Brain microvascular endothelial cell (primary cell): Measurements from ENCODE around the gene WDR35.
A peak's percentile ranks its signal among the peaks of the same experiment; 100 is the strongest.
"Not testable (repeated sequence)": the region's sequence is repeated elsewhere in the genome, so short reads cannot be mapped to it uniquely, and the experiment has no call there.

ENCODE experiments used
- DNase-seq: peaks from one replicate; pipeline ENCODE4 v3.0.0-alpha.2; 2020
- H3K27ac ChIP-seq: fragments of 250-450 bp; sonication (Bioruptor Pico); 2 replicates; pipeline ENCODE4 v1.5.1; 2020; ENCODE audit warnings: mild to moderate bottlenecking, moderate library complexity
- H3K27me3 ChIP-seq: fragments of 250-450 bp; sonication (Bioruptor Pico); replicated peaks from 2 replicates; pipeline ENCODE4 v1.5.1; 2020; ENCODE audit warnings: mild to moderate bottlenecking
- H3K36me3 ChIP-seq: fragments of 250-450 bp; sonication (Bioruptor Pico); replicated peaks from 2 replicates; pipeline ENCODE4 v1.5.1; 2020; ENCODE audit warnings: mild to moderate bottlenecking
- H3K4me3 ChIP-seq: 2 replicates; pipeline ENCODE4 v1.5.1; 2011; ENCODE audit warnings: low read depth, mild to moderate bottlenecking, control low read depth, low read length, moderate library complexity
- CTCF ChIP-seq: IDR thresholded peaks from 2 replicates; pipeline ENCODE4 v1.5.1; 2011; ENCODE audit warnings: low read depth, mild to moderate bottlenecking, moderate library complexity, low read length, control low read depth, inconsistent platforms; ENCODE audit errors: missing control alignments
- in situ Hi-C: cut with HindIII; loops from 2 replicates; pipeline ENCODE4 v1.10.0; 2017; ENCODE audit warnings: low sequenced_read_pairs, low pct_ligation_motif_present

WDR35 gene

DNA sequence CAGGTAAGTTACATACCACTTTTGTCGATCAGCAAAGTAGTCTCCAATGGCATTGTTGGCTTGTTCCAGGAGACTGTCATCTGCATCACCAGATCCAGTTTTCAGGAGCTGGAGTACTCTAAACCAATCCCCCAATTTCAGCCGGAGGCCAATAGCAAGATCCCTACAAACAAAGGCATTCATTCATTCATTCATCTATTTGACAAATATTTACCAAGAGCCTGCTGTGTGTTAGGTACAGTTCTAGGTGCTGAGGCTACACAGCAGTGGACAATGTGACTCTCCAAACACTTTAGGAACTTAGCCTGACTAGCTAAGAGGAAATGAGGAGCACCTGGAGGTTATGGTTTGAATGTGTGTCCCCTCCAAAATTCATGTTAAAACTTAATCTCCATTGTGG is 53.7 kb downstream of the WDR35 start:
- no peak overlapping the region for H3K27ac ChIP-seq
- no peak for TF ChIP-seq CTCF
- in situ Hi-C loops, result no loop called here
- DNase-seq, result no peak
- peaks cover 2% of the 10 kb centered on the region for H3K36me3 ChIP-seq
- H3K4me3 ChIP-seq, result no peak overlapping the region
- H3K27me3 ChIP-seq, result no peaks in the 10 kb centered on the region

GRCh38 chr2:19933351-19933981 is 56.4 kb downstream of the WDR35 start:
- no peak for TF ChIP-seq CTCF
- in situ Hi-C loops, result no loop called here
- H3K27ac ChIP-seq, result peak overlapping the region; percentile 76
- peaks cover 9% of the 10 kb centered on the region for H3K36me3 ChIP-seq
- no peak overlapping the region for H3K4me3 ChIP-seq
- H3K27me3 ChIP-seq, result no peaks in the 10 kb centered on the region
- DNase-seq, result peak; percentile 66

- H3K27ac ChIP-seq, result peak overlapping the region; percentile 76
- no peaks in the 10 kb centered on the region for H3K27me3 ChIP-seq
- peaks cover 10% of the 10 kb centered on the region for H3K36me3 ChIP-seq
- in situ Hi-C loops, result no loop called here
- no peak for DNase-seq
- H3K4me3 ChIP-seq, result no peak overlapping the region
- TF ChIP-seq CTCF, result no peak
These were observed 57.0 kb downstream of the WDR35 start for GRCh38 chr2:19932928-19933327.

GRCh38 chr2:19929226-19929625 is 60.7 kb downstream of the WDR35 start:
- Histone ChIP-seq H3K27ac (no peak overlapping the region), H3K27me3 (no peaks in the 10 kb centered on the region), H3K36me3 (peaks cover 14% of the 10 kb centered on the region), H3K4me3 (no peak overlapping the region)
- in situ Hi-C loops, result no loop called here
- DNase-seq, result no peak
- TF ChIP-seq CTCF, result no peak

GRCh38 chr2:19927816-19928215 is 62.1 kb downstream of the WDR35 start:
- H3K27me3 ChIP-seq, H3K27ac ChIP-seq, DNase-seq, H3K4me3 ChIP-seq, in situ Hi-C loops: not testable (repeated sequence)
- peaks cover 14% of the 10 kb centered on the region for H3K36me3 ChIP-seq

GRCh38 chr2:19924526-19924925 is 65.4 kb downstream of the WDR35 start:
- H3K36me3 ChIP-seq, result peaks cover 10% of the 10 kb centered on the region
- H3K4me3 ChIP-seq, in situ Hi-C loops, H3K27me3 ChIP-seq, H3K27ac ChIP-seq, DNase-seq: not testable (repeated sequence)

DNA sequence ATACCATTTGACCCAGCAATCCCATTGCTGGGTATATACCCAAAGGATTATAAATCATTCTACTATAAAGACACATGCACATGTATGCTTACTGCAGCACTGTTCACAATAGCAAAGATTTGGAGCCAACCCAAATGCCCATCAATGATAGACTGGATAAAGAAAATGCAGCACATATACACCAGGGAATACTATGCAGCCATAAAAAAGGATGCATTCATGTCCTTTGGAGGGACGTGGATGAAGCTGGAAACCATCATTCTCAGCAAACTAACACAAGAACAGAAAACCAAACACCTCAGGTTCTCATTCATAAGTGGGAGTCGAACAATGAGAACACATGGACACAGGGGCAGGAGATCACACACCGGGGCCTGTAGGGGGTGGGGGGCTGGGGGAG is 67.7 kb downstream of the WDR35 start:
- DNase-seq, H3K36me3 ChIP-seq, in situ Hi-C loops, H3K4me3 ChIP-seq, H3K27ac ChIP-seq, H3K27me3 ChIP-seq: not testable (repeated sequence)
